ENCODE results near the gene CLPTM1. TPM values are rescaled to one million over a fixed set of nuclear protein-coding genes. Genes with fewer than 3 reads are reported as not detected.
A peak's percentile ranks its signal among the peaks of the same experiment; 100 is the strongest.

CLPTM1 gene
- total and polyA plus RNA-seq, 9 of the 15 experiments (the other 6 are each of a cell fraction or from before 2014, with no cell fraction given): 0.37 to 96.0 (median 27.5) TPM

- TF ChIP-seq ZNF318 (IDR thresholded peaks at IDR 0.05; ENCODE audit: borderline replicate concordance in 1 of 2, low read depth in 1 of 2) (0 out of 4 replicates have a peak, but pooled peaks of 1 of the 2 experiments have one; percentile 28), ATF2 (CRISPR knock-in tag; IDR thresholded peaks at IDR 0.05) (no peak), UBTF (IDR thresholded peaks at IDR 0.05; ENCODE audit: borderline replicate concordance in 1 of 2, low read depth in 2 of 2, low read length in 2 of 2) (peak; percentile 29 to 43; a peak in 1 of 4 replicates), RBM15 (IDR thresholded peaks at IDR 0.05; ENCODE audit: insufficient read depth, low read length) (no peak), STAG1 (CRISPR knock-in tag; IDR thresholded peaks at IDR 0.05; ENCODE audit: borderline replicate concordance) (no peak), HNRNPUL1 (IDR thresholded peaks at IDR 0.05; ENCODE audit: low read length) (no peak), HOXB6 (CRISPR knock-in tag; IDR thresholded peaks at IDR 0.05; ENCODE audit: borderline replicate concordance) (no peak), ZNF347 (CRISPR knock-in tag; IDR thresholded peaks at IDR 0.05; ENCODE audit: low read depth) (no peak), ZBTB8A (IDR thresholded peaks at IDR 0.05; ENCODE audit: partially characterized antibody) (no peak), MITF (IDR thresholded peaks at IDR 0.05) (peak; percentile 84; the same call in 1 of the 2 replicates), ESRRB (CRISPR knock-in tag; IDR thresholded peaks at IDR 0.05; ENCODE audit: borderline replicate concordance) (no peak), CBX3 (IDR thresholded peaks at IDR 0.05; ENCODE audit: borderline replicate concordance in 1 of 2, low read length in 2 of 2) (0 out of 3 replicates have a peak, but pooled peaks of 1 of the 2 experiments have one; percentile 61), SNIP1 (IDR thresholded peaks at IDR 0.05; ENCODE audit: low read depth) (no peak), ZNF589 (CRISPR knock-in tag; IDR thresholded peaks at IDR 0.05; ENCODE audit: low read depth) (peak; percentile 40; the same call in 1 of the 2 replicates)
Observed at GRCh38 chr19:44943801-44944249, 11.4 kb upstream of the CLPTM1 start (continued).

Data from K562 (cell line).